GM18867 (cell line): ENCODE data around the gene UGT1A3.

Source experiments
- ATAC-seq: cut with Tn5 transposase; IDR thresholded peaks from one replicate; pipeline ENCODE4 v1.9.1; 2021; ENCODE audit warnings: mild to moderate bottlenecking, moderate library complexity; ENCODE audit not compliant: unreplicated experiment

Gene UGT1A3

GRCh38 chr2:233813236-233814055, 84.6 kb downstream of the UGT1A3 start:
- ATAC-seq, result no peak

DNA sequence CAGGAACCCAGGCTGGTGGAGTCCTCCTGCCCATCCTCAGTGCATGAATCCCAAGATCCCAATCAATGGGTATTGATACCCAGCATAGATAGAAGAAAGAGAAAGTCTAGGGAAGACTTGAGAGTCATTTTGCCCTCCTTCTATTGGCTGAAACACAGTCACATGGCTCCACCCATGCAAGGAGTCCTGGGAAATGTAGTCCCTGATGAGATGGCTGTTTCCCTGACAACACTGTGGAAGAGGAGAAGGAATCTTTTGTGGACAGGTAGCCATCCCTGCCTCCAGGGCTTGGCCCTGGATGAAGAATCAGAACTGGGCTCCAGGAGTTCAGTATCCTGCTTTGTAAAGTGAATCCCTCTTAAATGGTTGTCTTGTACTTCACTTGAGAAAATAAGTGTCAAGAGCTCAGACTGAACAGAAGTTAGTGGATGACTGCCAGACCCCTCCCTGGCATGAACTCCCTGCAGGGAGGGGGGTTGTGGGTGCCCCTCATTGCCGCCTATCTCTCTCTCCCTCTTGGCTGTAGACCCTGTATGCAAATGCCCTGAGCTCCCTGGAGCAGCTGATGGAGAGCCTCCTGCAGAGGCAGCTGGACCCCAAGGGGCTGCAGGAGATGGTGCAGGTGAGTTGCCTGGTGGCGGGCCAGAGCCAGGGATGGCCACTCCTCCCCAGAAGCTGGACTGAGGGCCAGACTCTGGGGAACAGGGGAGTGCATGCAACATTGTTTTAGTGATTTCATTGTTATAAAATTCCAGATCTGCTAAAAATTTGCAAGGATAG, 85.4 kb downstream of the UGT1A3 start:
- no peak for ATAC-seq

DNA sequence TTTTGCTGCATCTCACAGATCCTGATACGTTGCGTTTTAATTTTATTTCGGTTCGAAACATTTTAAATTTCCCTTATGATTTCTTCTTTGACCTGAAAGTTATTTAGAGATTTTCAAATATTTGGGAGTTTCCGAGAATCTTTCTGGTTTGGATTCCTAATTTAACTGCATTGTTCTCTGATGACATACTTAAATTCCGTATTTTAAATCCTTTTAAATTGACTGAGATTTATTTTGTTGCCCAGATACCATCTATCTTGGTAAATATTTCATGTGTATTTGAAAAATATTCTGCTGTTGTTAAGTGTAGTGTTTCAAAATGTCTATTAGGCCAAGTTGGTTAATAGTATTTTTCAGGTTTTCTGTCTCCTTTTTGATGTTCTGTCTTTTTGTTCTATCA, 87.0 kb downstream of the UGT1A3 start:
- ATAC-seq, result no peak

DNA sequence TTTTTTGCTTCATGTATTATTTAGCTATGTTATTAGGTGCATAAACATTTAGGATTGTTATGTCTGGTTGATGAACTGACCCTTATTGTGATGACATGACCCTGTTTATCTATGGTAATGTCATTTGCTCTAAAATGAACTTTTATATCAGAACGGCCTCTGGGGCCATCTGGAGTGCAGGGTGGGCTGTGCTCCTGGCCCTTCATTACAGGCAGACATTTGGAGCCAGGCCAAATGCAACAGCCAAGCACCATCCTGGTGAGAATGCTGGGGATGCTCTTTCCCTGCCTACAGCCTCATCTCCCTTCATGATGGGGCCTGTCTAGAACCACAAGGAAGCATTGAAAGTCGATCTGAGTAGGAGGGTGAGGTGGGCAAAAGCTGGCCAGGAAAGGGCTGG, 87.5 kb downstream of the UGT1A3 start:
- no peak for ATAC-seq

- ATAC-seq, result no peak
Observed at GRCh38 chr2:233816771-233817170, 87.9 kb downstream of the UGT1A3 start.

GRCh38 chr2:233817361-233817911, 88.6 kb downstream of the UGT1A3 start:
- no peak for ATAC-seq

- no peak for ATAC-seq
Observed at GRCh38 chr2:233817995-233818638, 89.3 kb downstream of the UGT1A3 start.

DNA sequence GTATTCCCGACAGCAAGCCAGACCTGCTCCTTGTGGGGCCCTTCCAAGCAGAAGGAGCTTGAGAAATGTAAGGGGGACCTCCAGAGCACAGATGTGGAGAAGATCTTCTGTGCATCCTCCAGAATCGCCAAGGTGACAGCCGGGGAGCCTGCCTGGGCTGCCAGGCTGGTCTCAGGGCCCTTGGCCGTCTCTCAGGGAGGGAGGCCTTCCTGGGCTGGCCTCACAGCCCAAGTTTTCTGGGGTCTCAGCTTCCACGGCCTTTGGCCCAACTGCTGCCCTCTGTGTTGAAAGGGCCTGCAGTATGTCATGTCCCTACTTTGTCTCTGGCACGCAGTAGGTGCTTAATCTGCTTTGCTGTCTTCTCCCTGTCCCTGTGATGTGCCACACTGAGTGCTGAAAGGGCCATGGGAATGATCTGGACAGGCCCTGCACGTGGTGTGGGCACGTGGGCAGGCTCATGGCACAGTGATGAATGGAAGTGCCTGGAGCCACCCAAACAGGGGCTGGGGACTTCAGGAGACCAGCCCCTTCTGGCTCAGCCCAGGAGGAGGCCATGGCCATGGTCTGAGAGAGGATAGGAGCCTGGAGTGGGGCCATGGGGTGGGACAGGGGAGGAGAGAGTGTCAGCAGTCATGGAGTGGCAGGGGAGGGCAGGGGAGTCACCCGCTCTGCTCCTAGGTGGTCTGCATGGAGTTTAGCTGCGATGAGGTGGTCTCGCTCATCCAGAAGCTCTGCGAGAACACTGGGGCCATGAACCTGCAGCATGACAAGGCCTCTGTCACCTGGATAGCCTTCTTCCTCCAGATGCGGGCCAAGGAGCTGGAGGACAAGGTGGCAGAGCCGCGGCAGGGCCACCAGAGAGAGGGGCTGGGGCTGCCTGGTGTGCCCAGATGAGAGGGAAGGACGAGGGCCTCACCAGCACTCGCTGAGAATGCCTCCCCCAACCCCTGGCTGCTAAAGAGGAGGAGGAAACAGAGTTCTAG, 90.1 kb downstream of the UGT1A3 start:
- no peak for ATAC-seq

GRCh38 chr2:233819884-233820773, 91.3 kb downstream of the UGT1A3 start:
- ATAC-seq, result no peak

GRCh38 chr2:233820774-233821105, 91.9 kb downstream of the UGT1A3 start:
- ATAC-seq, result no peak

DNA sequence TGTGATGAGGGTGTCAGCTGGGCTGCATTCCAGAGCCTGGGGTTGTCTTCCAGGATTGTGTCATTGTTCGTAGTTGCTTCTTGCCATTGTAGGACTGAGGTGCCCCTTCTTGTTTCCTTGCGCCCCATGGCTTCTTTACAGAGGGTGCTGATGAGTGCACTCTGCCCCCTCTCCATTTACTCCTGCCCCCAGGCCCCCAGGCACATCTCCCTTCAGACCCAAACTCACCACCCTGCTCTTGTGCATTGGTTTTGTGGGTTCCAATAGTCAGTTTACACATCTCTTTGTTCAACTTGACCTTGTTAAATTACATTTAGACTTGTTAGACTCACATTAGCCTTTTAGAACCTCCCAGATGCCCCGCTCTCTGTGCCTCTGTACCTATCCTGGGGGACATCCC, 92.4 kb downstream of the UGT1A3 start:
- no peak for ATAC-seq

DNA sequence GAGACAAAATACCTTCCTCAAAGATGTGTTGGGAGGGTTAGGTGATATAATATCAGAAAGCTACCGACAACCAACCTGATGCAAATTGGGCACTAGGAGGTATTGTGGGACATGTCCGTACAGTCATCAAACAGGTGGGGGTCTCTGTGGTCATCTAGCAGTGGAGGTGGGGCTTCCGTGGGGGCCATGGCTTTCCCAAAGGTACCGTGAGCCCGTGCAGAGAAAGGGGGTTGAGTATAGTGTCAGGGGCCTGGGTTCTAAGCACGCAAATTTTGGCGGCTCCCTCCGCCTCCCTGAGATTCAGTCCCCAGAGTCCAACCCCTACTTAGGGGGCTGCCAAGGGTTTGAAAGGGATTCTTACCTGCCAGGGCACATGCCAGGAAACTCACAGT, 92.9 kb downstream of the UGT1A3 start:
- no peak for ATAC-seq

- no peak for ATAC-seq
Observed at GRCh38 chr2:233822101-233822771, 93.4 kb downstream of the UGT1A3 start.
